ENCODE results near the gene CTSC. TPM values are rescaled to one million over a fixed set of nuclear protein-coding genes. Genes with fewer than 3 reads are reported as not detected.
A peak's percentile ranks its signal among the peaks of the same experiment; 100 is the strongest.

CTSC gene
- polyA plus RNA-seq, 1 donor (not counting 4 experiments of a cell fraction or from before 2014, with no cell fraction given) = 658 TPM

- TF ChIP-seq EZH2 (IDR thresholded peaks at IDR 0.05; ENCODE audit: low read length) (no peak), CTCF (optimal IDR thresholded peaks at IDR 0.05 in 1 of 3, IDR thresholded peaks at IDR 0.05 in 1 of 3, conservative IDR thresholded peaks at IDR 0.05 in 1 of 3; ENCODE audit: extremely low read depth in 1 of 3, insufficient read depth in 2 of 3, low read length in 3 of 3) (no peak)
- no peaks in the 10 kb centered on the region for H3K79me2 ChIP-seq (ENCODE audit: control insufficient read depth, insufficient read depth, low read length)
- H3K36me3 ChIP-seq (ENCODE audit: control insufficient read depth in 2 of 2, extremely low read depth in 1 of 2, insufficient read depth in 2 of 2, low read length in 2 of 2) = no peaks in the 10 kb centered on the region
- FAIRE-seq (peak; percentile 49), DNase-seq (ENCODE audit: low read depth, low spot score) (no peak)
- H3K27me3 ChIP-seq (ENCODE audit: control insufficient read depth, extremely low read depth, insufficient read depth, low read length) = no peaks in the 10 kb centered on the region
- no peak overlapping the region for H2AFZ ChIP-seq (ENCODE audit: control insufficient read depth, low read length)
- H3K4me1 ChIP-seq (ENCODE audit: control insufficient read depth, extremely low read depth, insufficient read depth, low read length) = peaks cover 8% of the 10 kb centered on the region
- H4K20me1 ChIP-seq (ENCODE audit: control insufficient read depth, extremely low read depth, insufficient read depth, low read length) = no peaks in the 10 kb centered on the region
- no peaks in the 10 kb centered on the region for H3K9me1 ChIP-seq (ENCODE audit: control insufficient read depth, extremely low read depth, insufficient read depth, low read length)
- dilution Hi-C loops (cut with MboI; ENCODE audit: extremely low pct_ligation_motif_present, low sequenced_read_pairs) = loop anchor here (25.0 kb wide), 1 partner anchor 192 kb away; no protein-coding TSS in a partner anchor
- no peak overlapping the region for H3K9ac ChIP-seq (ENCODE audit: control insufficient read depth, extremely low read depth, insufficient read depth, low read length)
- H3K4me3 ChIP-seq (ENCODE audit: control insufficient read depth in 2 of 3, extremely low read depth in 1 of 3, insufficient read depth in 2 of 3, low read depth in 1 of 3, low read length in 3 of 3) = no peak overlapping the region
- peak overlapping the region; percentile 9 for H3K4me2 ChIP-seq (ENCODE audit: control insufficient read depth, extremely low read depth, insufficient read depth, low read depth, low read length)
- H3K9me3 ChIP-seq (ENCODE audit: control insufficient read depth, low read depth, low read length) = no peaks in the 10 kb centered on the region
- no peak overlapping the region for H3K27ac ChIP-seq (ENCODE audit: control insufficient read depth, insufficient read depth, low read length)
These were observed 7.9 kb upstream of the CTSC start for GRCh38 chr11:88345408-88345807.

- Histone ChIP-seq H3K4me3 (ENCODE audit: control insufficient read depth in 2 of 3, extremely low read depth in 1 of 3, insufficient read depth in 2 of 3, low read depth in 1 of 3, low read length in 3 of 3) (no peak overlapping the region), H3K9ac (ENCODE audit: control insufficient read depth, extremely low read depth, insufficient read depth, low read length) (no peak overlapping the region), H2AFZ (ENCODE audit: control insufficient read depth, low read length) (no peak overlapping the region), H4K20me1 (ENCODE audit: control insufficient read depth, extremely low read depth, insufficient read depth, low read length) (no peaks in the 10 kb centered on the region), H3K27me3 (ENCODE audit: control insufficient read depth, extremely low read depth, insufficient read depth, low read length) (no peaks in the 10 kb centered on the region), H3K36me3 (ENCODE audit: control insufficient read depth in 2 of 2, extremely low read depth in 1 of 2, insufficient read depth in 2 of 2, low read length in 2 of 2) (no peaks in the 10 kb centered on the region), H3K9me3 (ENCODE audit: control insufficient read depth, low read depth, low read length) (no peaks in the 10 kb centered on the region), H3K79me2 (ENCODE audit: control insufficient read depth, insufficient read depth, low read length) (no peaks in the 10 kb centered on the region), H3K27ac (ENCODE audit: control insufficient read depth, insufficient read depth, low read length) (no peak overlapping the region), H3K9me1 (ENCODE audit: control insufficient read depth, extremely low read depth, insufficient read depth, low read length) (no peaks in the 10 kb centered on the region), H3K4me2 (ENCODE audit: control insufficient read depth, extremely low read depth, insufficient read depth, low read depth, low read length) (no peak overlapping the region), H3K4me1 (ENCODE audit: control insufficient read depth, extremely low read depth, insufficient read depth, low read length) (peaks cover 8% of the 10 kb centered on the region)
- no peak for TF ChIP-seq EZH2 (IDR thresholded peaks at IDR 0.05; ENCODE audit: low read length)
- TF ChIP-seq CTCF (optimal IDR thresholded peaks at IDR 0.05 in 1 of 3, IDR thresholded peaks at IDR 0.05 in 1 of 3, conservative IDR thresholded peaks at IDR 0.05 in 1 of 3; ENCODE audit: extremely low read depth in 1 of 3, insufficient read depth in 2 of 3, low read length in 3 of 3) = no peak
- DNase-seq (ENCODE audit: low read depth, low spot score) (no peak), FAIRE-seq (no peak)
- dilution Hi-C loops (cut with MboI; ENCODE audit: extremely low pct_ligation_motif_present, low sequenced_read_pairs) = loop anchor here (25.0 kb wide), 1 partner anchor 192 kb away; no protein-coding TSS in a partner anchor
These were observed 7.3 kb upstream of the CTSC start for GRCh38 chr11:88344869-88345268.

Data from keratinocyte (primary cell).